ENCODE results near the gene RASGRF1. TPM values are rescaled to one million over a fixed set of nuclear protein-coding genes. Genes with fewer than 3 reads are reported as not detected.
A peak's percentile ranks its signal among the peaks of the same experiment; 100 is the strongest.

The RASGRF1 gene
- total and polyA plus RNA-seq, 9 of the 15 experiments (the other 6 are each of a cell fraction or from before 2014, with no cell fraction given) = 0.03 to 0.58 (median 0.06) TPM; not detected in 1

- TF ChIP-seq MGA (IDR thresholded peaks at IDR 0.05) = no peak
- TF ChIP-seq TCF7 (IDR thresholded peaks at IDR 0.05; ENCODE audit: borderline replicate concordance) = no peak
- TF ChIP-seq KDM1A (IDR thresholded peaks at IDR 0.05) = peak; percentile 67 to 71
- TF ChIP-seq RCOR1 (IDR thresholded peaks at IDR 0.05; ENCODE audit: borderline replicate concordance in 1 of 2, low read depth in 2 of 2, low read length in 2 of 2) = peak in 1 of 2 experiments; percentile 75; a peak in 2 of 4 replicates
- peak; percentile 48 for TF ChIP-seq JUN (IDR thresholded peaks at IDR 0.05; ENCODE audit: borderline replicate concordance, low read depth, low read length)
- TF ChIP-seq JUN (CRISPR knock-in tag; IDR thresholded peaks at IDR 0.05; ENCODE audit: borderline replicate concordance) = no peak
- peak; percentile 73; the same call in 1 of the 2 replicates for TF ChIP-seq JUND (IDR thresholded peaks at IDR 0.05; ENCODE audit: borderline replicate concordance, low read depth, low read length)
- TF ChIP-seq JUND (tag; IDR thresholded peaks at IDR 0.05; ENCODE audit: borderline replicate concordance, low read depth, low read length) = peak; percentile 33; the same call in 1 of the 3 replicates
- peak; percentile 41; the same call in 1 of the 2 replicates for TF ChIP-seq MEF2D (tag; conservative IDR thresholded peaks at IDR 0.05; ENCODE audit: low read depth)
- TF ChIP-seq ZNF280A (IDR thresholded peaks at IDR 0.05; ENCODE audit: low read depth, partially characterized antibody) = no peak
- TF ChIP-seq NFIC (IDR thresholded peaks at IDR 0.05) = 0 out of 2 replicates have a peak, but pooled peaks have one; percentile 22
- no peak for TF ChIP-seq SREBF2 (CRISPR knock-in tag; IDR thresholded peaks at IDR 0.05)
- TF ChIP-seq, protein P1, sequence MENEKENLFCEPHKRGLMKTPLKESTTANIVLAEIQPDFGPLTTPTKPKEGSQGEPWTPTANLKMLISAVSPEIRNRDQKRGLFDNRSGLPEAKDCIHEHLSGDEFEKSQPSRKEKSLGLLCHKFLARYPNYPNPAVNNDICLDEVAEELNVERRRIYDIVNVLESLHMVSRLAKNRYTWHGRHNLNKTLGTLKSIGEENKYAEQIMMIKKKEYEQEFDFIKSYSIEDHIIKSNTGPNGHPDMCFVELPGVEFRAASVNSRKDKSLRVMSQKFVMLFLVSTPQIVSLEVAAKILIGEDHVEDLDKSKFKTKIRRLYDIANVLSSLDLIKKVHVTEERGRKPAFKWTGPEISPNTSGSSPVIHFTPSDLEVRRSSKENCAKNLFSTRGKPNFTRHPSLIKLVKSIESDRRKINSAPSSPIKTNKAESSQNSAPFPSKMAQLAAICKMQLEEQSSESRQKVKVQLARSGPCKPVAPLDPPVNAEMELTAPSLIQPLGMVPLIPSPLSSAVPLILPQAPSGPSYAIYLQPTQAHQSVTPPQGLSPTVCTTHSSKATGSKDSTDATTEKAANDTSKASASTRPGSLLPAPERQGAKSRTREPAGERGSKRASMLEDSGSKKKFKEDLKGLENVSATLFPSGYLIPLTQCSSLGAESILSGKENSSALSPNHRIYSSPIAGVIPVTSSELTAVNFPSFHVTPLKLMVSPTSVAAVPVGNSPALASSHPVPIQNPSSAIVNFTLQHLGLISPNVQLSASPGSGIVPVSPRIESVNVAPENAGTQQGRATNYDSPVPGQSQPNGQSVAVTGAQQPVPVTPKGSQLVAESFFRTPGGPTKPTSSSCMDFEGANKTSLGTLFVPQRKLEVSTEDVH (IDR thresholded peaks at IDR 0.05; ENCODE audit: low read depth, partially characterized antibody) = no peak
These were observed 138.7 kb downstream of the RASGRF1 start (continued) for GRCh38 chr15:78951841-78952238.
